Naive B cell (primary cell): ENCODE results near the gene SCN1B. TPM values are rescaled to one million over a fixed set of nuclear protein-coding genes. Genes with fewer than 3 reads are reported as not detected.
A peak's percentile ranks its signal among the peaks of the same experiment; 100 is the strongest.
"Not testable (repeated sequence)": the region's sequence is repeated elsewhere in the genome, so short reads cannot be mapped to it uniquely, and the experiment has no call there.

Experiments
- ATAC-seq, 2 donors: fragments of 150-1000 bp; cut with Tn5 transposase; 2 replicates each; pipeline ENCODE4 v1.10.0; 2021; ENCODE audit warnings: low read depth in 2 of 2, mild to moderate bottlenecking in 2 of 2, moderate library complexity in 2 of 2
- DNase-seq: peaks from one replicate; pipeline ENCODE4 v3.0.0; 2022
- H3K27ac Mint-ChIP-seq, 6 donors: one replicate each; pipeline ENCODE4 v1.8.0; 2020 to 2022; ENCODE audit warnings: mild to moderate bottlenecking in 6 of 6, mixed read lengths in 6 of 6, moderate library complexity in 5 of 6, inconsistent platforms in 2 of 6
- H3K27me3 Mint-ChIP-seq, 3 donors: one replicate each; pipeline ENCODE4 v1.8.0; 2021 to 2022; ENCODE audit warnings: mixed read lengths in 3 of 3, mild to moderate bottlenecking in 1 of 3
- H3K36me3 Mint-ChIP-seq, 2 donors: one replicate each; pipeline ENCODE4 v1.8.0; 2020 to 2022; ENCODE audit warnings: mixed read lengths in 2 of 2, inconsistent platforms in 1 of 2, mild to moderate bottlenecking in 1 of 2
- H3K4me1 Mint-ChIP-seq, 3 donors: one replicate each; pipeline ENCODE4 v1.8.0; 2020 to 2022; ENCODE audit warnings: mixed read lengths in 3 of 3, inconsistent platforms in 1 of 3, mild to moderate bottlenecking in 1 of 3, moderate library complexity in 1 of 3
- H3K4me3 Mint-ChIP-seq, 8 donors: one replicate each; pipeline ENCODE4 v1.8.0; 2020 to 2022; ENCODE audit warnings: mild to moderate bottlenecking in 8 of 8, mixed read lengths in 8 of 8, moderate library complexity in 8 of 8, inconsistent platforms in 2 of 8
- H3K9me3 Mint-ChIP-seq, 7 donors: one replicate each; pipeline ENCODE4 v1.8.0; 2020 to 2022; ENCODE audit warnings: mixed read lengths in 7 of 7, mild to moderate bottlenecking in 5 of 7, inconsistent platforms in 2 of 7, moderate library complexity in 1 of 7
- polyA plus RNA-seq, 6 donors: library from polyadenylated mRNA; unstranded; fragments of 300-500 nt; fragmentation: Illumina TruSeq; gene quantifications; one replicate each; pipeline ENCODE4 v1.2.3, GENCODE V29; 2021; ENCODE audit warnings: low read depth in 6 of 6

Gene SCN1B
- polyA plus RNA-seq, 6 donors from 2014 or later = 0.06 to 0.36 (median 0.28) TPM; not detected in 2

DNA sequence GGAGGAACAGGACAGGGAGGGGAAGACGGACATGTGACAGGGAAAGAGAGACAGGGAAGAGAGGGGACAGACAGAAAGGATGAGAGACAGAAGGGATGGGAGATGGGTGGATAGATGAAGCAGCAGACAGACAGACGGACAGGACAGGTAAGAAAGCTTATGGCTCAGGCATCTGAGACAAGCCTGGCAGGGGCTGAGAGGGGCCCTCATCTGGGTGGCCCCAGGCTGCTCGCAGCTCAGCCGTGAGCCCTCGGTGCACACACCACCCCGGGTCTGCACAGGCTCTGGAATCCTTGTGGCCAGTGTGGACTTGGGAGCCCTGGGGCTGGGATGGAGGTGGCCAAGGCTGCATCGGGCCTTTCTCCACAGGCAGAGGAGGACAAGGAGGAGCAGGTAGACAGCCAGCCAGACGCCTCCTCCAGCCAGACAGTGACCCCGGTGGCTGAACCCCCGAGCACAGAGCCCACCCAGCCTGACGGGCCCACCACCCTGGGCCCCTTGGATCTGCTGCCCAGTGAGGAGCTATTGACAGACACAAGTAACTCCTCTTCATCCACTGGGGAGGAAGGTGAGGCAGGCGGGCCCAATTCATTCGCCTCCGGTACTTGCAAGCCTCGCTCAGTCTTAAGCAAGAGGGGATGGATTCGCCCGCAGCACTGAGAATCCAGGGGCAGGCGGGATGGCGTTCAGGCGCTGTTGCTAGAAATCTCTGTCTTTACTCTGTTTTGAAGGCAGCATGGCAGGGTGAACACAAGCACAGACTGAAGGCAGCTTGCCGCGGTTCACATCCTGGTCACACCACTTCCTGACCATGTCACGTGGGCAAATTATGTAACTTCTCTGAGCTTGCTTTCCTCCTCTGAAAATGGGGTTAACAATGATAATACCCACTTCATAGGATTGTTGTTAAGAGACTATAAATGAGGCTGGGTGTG lies 16.2 kb upstream of the SCN1B start:
- Mint-ChIP-seq H3K4me3 (peak overlapping the region in 4 of 8 donors; percentile 18 to 49 (median 40)), H3K4me1 (peaks cover 34 to 45% (median 40%) of the 10 kb centered on the region in 3 donors), H3K36me3 (peaks cover 6 to 44% of the 10 kb centered on the region in 2 donors), H3K27me3 (no peaks in the 10 kb centered on the region), H3K9me3 (no peaks in the 10 kb centered on the region), H3K27ac (peak overlapping the region in 5 of 6 donors; percentile 60 to 93 (median 87))
- ATAC-seq = peak in 1 of 2 donors; percentile 46
- no peak for DNase-seq

DNA sequence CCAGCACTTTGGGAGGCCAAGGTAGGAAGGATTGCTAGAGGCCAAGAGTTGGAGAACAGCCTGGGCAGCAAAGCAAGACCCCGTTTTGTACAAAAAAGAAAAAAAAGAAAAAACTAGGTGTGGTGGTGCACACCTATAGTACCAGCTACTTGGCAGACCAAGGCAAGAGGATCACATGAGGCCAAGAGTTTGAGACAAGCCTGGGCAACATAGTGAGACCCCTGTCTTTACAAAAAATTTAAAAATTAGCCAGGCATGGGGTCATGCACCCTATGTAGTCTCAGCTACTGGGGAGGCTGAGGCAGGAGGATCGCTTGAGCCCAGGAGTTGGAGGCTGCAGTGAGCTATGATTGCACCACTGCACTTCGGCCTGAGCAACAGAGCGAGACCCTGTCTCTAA lies 15.5 kb upstream of the SCN1B start:
- peaks cover 9 to 50% of the 10 kb centered on the region in 2 donors for H3K36me3 Mint-ChIP-seq
- peak overlapping the region in 1 of 8 donors; percentile 32 for H3K4me3 Mint-ChIP-seq
- peak overlapping the region in 3 of 6 donors; percentile 68 to 89 (median 87) for H3K27ac Mint-ChIP-seq
- not testable (repeated sequence) for DNase-seq, ATAC-seq, H3K9me3 Mint-ChIP-seq, H3K27me3 Mint-ChIP-seq
- peaks cover 34 to 45% (median 40%) of the 10 kb centered on the region in 3 donors for H3K4me1 Mint-ChIP-seq

DNA sequence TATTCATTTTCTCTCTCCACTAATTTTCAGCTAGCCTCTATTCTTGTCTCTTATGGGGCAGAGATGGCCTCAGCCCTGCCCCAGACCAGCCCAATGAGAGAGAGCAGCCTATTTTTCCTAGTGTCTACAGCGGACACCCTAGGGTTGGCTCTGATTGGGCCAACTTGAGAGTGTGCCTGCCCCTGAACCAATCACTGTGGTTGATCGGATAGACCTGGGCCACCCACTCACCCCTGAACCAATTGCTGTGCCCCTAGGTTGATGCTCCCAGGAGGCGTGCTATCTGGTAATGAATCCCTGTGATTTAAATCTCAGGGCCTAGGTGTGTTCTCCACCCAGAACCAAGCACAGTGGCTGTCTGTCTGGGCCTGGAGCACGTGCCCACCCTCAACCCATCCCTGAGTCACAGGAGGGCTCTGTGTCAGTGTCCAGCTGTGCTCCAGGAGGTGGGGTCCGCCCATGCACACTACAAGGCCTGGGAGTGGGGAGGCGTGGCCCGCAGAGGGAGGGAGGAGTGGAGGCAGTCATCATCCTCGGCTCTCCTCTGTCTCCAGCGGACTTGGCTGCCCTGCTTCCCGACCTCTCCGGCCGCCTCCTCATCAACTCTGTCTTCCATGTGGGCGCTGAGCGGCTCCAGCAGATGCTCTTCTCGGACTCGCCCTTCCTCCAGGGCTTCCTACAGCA lies 14.9 kb upstream of the SCN1B start:
- Mint-ChIP-seq H3K27ac (peak overlapping the region in 2 of 6 donors; percentile 32 to 67), H3K36me3 (peaks cover 10 to 49% of the 10 kb centered on the region in 2 donors), H3K4me3 (no peak overlapping the region), H3K27me3 (no peaks in the 10 kb centered on the region), H3K4me1 (peaks cover 34 to 45% (median 40%) of the 10 kb centered on the region in 3 donors), H3K9me3 (no peaks in the 10 kb centered on the region)
- DNase-seq (no peak), ATAC-seq (no peak)

DNA sequence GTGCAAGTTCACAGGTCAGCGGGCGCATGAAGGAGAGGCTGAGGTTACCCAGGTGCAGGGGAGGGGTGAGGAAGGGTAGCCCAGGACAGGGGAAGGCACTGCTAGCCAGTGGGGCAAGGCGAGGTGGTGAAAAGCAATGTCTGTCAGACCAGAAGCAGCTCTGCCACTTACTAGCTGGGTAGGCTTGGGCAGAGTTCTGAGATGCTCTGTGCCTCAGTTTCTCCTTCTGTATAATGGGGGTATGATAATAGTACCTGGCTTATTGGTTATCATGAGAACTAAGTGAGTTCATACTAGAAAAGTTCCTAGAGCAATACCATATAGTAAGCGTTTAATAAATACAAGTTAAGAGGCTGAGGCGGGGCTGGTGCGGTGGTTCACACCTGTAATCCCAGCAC lies 14.3 kb upstream of the SCN1B start:
- H3K27me3 Mint-ChIP-seq = no peaks in the 10 kb centered on the region
- H3K36me3 Mint-ChIP-seq = peaks cover 14 to 51% of the 10 kb centered on the region in 2 donors
- H3K27ac Mint-ChIP-seq = peak overlapping the region in 1 of 6 donors; percentile 67
- no peak overlapping the region for H3K4me3 Mint-ChIP-seq
- DNase-seq (no peak), ATAC-seq (no peak)
- peaks cover 39 to 45% (median 40%) of the 10 kb centered on the region in 3 donors for H3K4me1 Mint-ChIP-seq
- no peaks in the 10 kb centered on the region for H3K9me3 Mint-ChIP-seq

DNA sequence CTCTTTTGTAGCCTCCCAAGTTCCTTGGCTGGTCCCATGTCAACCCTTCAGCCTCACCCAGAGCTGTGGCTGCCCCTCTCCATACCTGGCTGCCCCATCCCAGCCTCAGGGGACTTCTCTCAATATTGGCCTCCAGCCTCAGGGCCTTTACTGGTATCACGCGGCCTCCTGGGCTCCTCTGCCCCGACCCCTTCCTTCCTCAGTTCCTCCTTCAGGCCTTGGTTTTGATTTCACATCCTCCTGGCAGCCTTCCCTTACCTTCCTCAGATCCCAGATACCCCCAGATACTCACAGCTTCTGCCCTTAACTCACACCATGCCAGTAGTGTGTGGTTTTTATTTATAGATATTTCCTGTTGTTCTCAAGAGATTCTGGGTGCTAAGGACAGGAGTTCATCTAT lies 12.8 kb upstream of the SCN1B start:
- Mint-ChIP-seq H3K36me3 (peaks cover 14 to 55% of the 10 kb centered on the region in 2 donors), H3K4me3 (no peak overlapping the region), H3K9me3 (no peaks in the 10 kb centered on the region), H3K27ac (peak overlapping the region in 3 of 6 donors; percentile 37 to 85 (median 79)), H3K4me1 (peaks cover 33 to 40% (median 39%) of the 10 kb centered on the region in 3 donors), H3K27me3 (no peaks in the 10 kb centered on the region)
- DNase-seq (no peak), ATAC-seq (no peak)

DNA sequence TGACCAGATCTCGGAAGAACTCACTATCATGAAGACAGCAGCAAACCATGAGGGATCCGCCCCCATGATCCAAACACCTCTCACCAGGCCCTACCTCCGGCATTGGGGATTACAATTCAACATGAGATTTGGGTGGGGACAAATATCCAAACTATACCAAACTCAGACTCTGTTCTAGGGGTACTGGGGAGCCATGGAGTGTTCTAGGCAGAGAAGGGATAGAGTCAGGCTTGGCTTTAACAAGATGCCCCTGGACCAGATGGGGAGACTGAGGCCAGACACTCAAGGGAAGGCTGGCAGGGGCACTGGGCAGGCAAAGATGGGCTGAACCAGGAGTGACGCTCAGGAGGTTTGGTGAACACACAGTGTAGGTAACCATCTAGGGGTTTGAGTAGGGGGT lies 11.9 kb upstream of the SCN1B start:
- Mint-ChIP-seq H3K36me3 (peaks cover 14 to 49% of the 10 kb centered on the region in 2 donors), H3K27ac (peak overlapping the region in 3 of 6 donors; percentile 62 to 78 (median 68)), H3K4me1 (peaks cover 24 to 34% (median 30%) of the 10 kb centered on the region in 3 donors), H3K9me3 (no peaks in the 10 kb centered on the region), H3K4me3 (no peak overlapping the region), H3K27me3 (no peaks in the 10 kb centered on the region)
- ATAC-seq (no peak), DNase-seq (no peak)

DNA sequence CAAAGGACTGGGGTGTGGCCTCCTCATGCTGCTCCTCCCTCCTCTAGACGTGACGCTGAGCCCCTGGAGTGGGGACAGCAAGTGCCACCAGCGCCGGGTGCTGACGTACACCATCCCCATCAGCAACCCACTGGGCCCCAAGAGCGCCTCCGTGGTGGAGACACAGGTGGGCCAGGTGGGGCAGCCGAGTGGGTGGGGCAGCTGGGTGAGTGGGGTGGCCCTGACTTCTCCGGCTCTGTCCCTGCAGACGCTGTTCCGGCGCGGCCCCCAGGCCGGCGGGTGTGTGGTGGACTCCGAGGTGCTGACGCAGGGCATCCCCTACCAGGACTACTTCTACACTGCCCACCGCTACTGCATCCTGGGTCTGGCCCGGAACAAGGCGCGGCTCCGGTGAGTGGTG lies 11.1 kb upstream of the SCN1B start:
- ATAC-seq = no peak
- no peak for DNase-seq
- no peaks in the 10 kb centered on the region for H3K9me3 Mint-ChIP-seq
- H3K4me3 Mint-ChIP-seq = no peak overlapping the region
- H3K27me3 Mint-ChIP-seq = no peaks in the 10 kb centered on the region
- H3K36me3 Mint-ChIP-seq = peaks cover 14 to 42% of the 10 kb centered on the region in 2 donors
- H3K4me1 Mint-ChIP-seq = peaks cover 17 to 27% (median 22%) of the 10 kb centered on the region in 3 donors
- no peak overlapping the region for H3K27ac Mint-ChIP-seq

DNA sequence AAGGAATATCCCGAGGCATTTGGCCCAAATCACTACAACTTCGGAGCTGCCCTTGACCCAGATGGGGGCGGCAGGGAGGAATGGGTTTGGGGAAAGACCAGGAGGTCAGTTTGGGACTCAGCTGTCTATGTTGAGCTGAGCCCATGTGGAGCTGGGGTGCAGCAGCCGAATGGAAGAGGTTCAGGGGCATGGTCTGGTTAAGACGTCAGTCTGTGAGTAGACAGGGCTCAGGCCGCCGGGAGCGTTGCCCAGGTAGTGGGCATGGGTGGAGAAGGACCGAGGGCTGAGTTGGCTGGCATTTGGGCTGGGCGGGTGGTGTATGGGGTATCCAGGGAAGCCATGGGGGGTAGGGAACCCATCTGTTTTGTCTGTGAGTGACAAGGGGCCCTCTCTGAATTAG lies 9.3 kb upstream of the SCN1B start:
- H3K9me3 Mint-ChIP-seq = no peaks in the 10 kb centered on the region
- DNase-seq = no peak
- no peak overlapping the region for H3K4me3 Mint-ChIP-seq
- H3K36me3 Mint-ChIP-seq = peaks cover 14 to 37% of the 10 kb centered on the region in 2 donors
- H3K27me3 Mint-ChIP-seq = no peaks in the 10 kb centered on the region
- no peak for ATAC-seq
- H3K27ac Mint-ChIP-seq = peak overlapping the region in 1 of 6 donors; percentile 76
- H3K4me1 Mint-ChIP-seq = peaks cover 5 to 20% (median 13%) of the 10 kb centered on the region in 3 donors

DNA sequence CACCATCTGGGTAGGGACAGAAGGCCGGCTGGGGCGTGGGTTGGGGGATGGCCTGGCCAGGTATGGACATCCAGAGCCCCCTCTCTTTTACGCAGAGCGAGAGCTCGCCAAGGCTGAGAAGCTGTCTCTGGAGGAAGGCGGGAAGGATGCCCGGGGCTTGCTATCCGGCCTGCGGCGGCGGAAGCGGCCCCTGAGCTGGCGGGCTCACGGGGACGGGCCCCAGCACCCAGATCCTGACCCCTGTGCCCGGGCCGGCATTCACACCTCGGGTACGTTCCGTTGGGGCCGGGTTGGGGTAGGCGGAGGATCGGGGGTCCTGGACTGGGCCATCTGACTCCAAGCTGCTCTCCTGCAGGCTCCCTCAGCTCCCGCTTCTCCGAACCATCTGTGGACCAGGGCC lies 8.7 kb upstream of the SCN1B start:
- Mint-ChIP-seq H3K36me3 (peaks cover 14 to 36% of the 10 kb centered on the region in 2 donors), H3K27me3 (no peaks in the 10 kb centered on the region), H3K27ac (peak overlapping the region in 1 of 6 donors; percentile 47), H3K9me3 (no peaks in the 10 kb centered on the region), H3K4me1 (peaks cover 5 to 20% (median 13%) of the 10 kb centered on the region in 3 donors), H3K4me3 (no peak overlapping the region)
- no peak for DNase-seq
- no peak for ATAC-seq

DNA sequence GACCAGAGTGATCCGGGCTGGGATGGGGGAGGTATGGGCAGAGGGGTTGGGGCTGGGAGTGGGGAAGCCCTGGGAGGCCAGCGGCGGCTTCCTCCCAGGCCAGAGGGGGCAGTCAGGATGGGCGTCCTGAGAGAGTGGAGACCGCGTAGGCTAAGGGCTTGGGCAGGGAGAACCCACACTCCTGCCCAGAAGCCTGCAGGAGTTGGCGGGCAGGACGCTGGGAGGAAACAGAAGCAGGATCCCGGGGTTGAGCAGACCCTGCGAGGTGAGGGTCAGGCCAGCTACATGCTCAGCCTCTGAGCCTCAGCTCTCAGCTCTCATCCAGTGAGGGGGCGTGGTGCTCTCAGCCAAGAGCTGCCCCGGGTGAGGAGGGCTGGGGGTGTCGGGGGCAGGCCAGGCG lies 7.8 kb upstream of the SCN1B start:
- Mint-ChIP-seq H3K27ac (no peak overlapping the region), H3K4me3 (no peak overlapping the region), H3K4me1 (peaks cover 2 to 17% (median 10%) of the 10 kb centered on the region in 3 donors), H3K27me3 (no peaks in the 10 kb centered on the region), H3K9me3 (no peaks in the 10 kb centered on the region), H3K36me3 (peaks cover 16 to 33% of the 10 kb centered on the region in 2 donors)
- ATAC-seq (no peak), DNase-seq (no peak)

DNA sequence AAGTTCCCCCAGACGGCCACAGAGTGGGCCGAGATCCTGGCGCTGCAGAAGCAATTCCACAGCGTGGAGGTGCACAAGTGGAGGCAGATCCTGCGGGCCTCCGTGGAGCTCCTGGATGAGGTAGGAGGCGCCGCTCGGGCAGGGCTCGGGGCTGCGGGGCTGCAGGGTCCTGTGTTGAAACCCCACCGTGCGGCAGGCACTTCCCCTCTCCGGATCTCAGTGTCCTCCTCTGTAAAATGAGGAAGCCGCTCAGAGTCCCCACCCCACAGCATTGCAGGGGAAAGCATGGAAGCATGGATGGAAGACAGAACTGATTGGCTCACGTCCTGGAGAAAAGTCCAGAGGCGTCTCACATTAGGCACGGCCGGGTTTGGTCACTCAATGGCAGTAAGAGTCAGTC lies 6.8 kb upstream of the SCN1B start:
- DNase-seq (no peak), ATAC-seq (no peak)
- H3K27ac Mint-ChIP-seq = peak overlapping the region in 2 of 6 donors; percentile 88 to 89
- no peaks in the 10 kb centered on the region for H3K9me3 Mint-ChIP-seq
- peaks cover 14 to 26% of the 10 kb centered on the region in 2 donors for H3K36me3 Mint-ChIP-seq
- no peak overlapping the region for H3K4me3 Mint-ChIP-seq
- H3K4me1 Mint-ChIP-seq = peaks cover 0 to 14% (median 2%) of the 10 kb centered on the region in 3 donors
- H3K27me3 Mint-ChIP-seq = peaks cover 0 to 4% (median 3%) of the 10 kb centered on the region in 3 donors

DNA sequence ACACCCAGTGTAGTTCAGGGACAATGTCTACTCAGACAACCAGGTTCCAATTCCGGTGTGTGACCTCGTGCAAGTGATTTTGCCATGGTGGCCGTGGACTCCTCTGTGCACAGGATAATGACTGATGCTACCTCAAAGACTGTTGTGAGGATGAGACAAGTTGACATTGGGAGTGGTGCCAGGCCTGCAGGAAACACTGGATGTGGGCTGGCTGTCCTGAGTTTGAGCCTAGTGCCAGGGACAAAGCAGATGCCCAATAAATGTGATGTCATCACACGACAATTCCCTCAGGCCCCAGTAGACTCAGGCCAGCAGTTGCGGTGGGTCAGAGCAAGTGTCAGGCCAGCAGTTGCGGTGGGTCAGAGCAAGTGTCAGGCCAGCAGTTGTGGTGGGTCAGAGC lies 6.2 kb upstream of the SCN1B start:
- no peaks in the 10 kb centered on the region for H3K9me3 Mint-ChIP-seq
- H3K27ac Mint-ChIP-seq = peak overlapping the region in 1 of 6 donors; percentile 46
- peaks cover 0 to 13% (median 0%) of the 10 kb centered on the region in 3 donors for H3K4me1 Mint-ChIP-seq
- no peak overlapping the region for H3K4me3 Mint-ChIP-seq
- peaks cover 14 to 26% of the 10 kb centered on the region in 2 donors for H3K36me3 Mint-ChIP-seq
- ATAC-seq (no peak), DNase-seq (no peak)
- H3K27me3 Mint-ChIP-seq = peaks cover 0 to 7% (median 4%) of the 10 kb centered on the region in 3 donors

DNA sequence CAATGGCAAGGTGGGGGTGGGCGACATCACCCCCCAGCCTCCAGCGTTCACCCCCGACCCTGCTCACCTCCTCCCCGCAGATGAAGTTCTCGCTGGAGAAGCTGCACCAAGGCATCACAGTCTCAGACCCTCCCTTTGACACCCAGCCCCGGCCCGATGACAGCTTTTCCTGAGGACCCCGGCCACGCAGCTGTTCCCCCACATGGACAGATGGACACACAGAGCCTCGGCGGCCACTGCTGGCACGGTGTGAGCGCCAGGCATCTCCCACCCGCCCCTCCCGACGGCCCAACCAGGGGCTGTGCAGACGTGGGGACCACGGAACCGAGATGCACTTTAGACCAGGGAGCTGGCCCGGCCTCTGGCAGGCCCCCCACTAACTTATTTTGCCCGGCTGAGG lies 4.3 kb upstream of the SCN1B start:
- peaks cover 5 to 12% of the 10 kb centered on the region in 2 donors for H3K36me3 Mint-ChIP-seq
- peaks cover 1 to 13% (median 6%) of the 10 kb centered on the region in 3 donors for H3K4me1 Mint-ChIP-seq
- no peak for ATAC-seq
- DNase-seq = no peak
- H3K4me3 Mint-ChIP-seq = no peak overlapping the region
- H3K27me3 Mint-ChIP-seq = peaks cover 4 to 10% (median 7%) of the 10 kb centered on the region in 3 donors
- H3K9me3 Mint-ChIP-seq = no peaks in the 10 kb centered on the region
- peak overlapping the region in 1 of 6 donors; percentile 30 for H3K27ac Mint-ChIP-seq
